CD8-positive, alpha-beta memory T cell (primary cell): ENCODE results near the gene GPER1. TPM values are rescaled to one million over a fixed set of nuclear protein-coding genes. Genes with fewer than 3 reads are reported as not detected.

Experiments
- CTCF ChIA-PET: fragments of 350-600 bp; sonication (Branson Sonifier 250); formaldehyde crosslinking; loops from one replicate; lab custom pipeline; 2021; ENCODE audit warnings: antibody characterized with exemption; lab: Charles Lee
- POLR2A ChIA-PET: fragments of 350-600 bp; sonication (Branson Sonifier 250); formaldehyde crosslinking; loops from one replicate; lab custom pipeline; 2021; ENCODE audit warnings: antibody characterized with exemption; lab: Charles Lee
- DNase-seq, 5 donors: peaks; one replicate each; pipeline versions ENCODE4 v3.0.0 to v3.0.0-alpha.2; 2020 to 2022; ENCODE audit warnings: mixed read lengths in 1 of 5
- H3K27ac ChIP-seq: one replicate; pipeline ENCODE4 v1.7.0; 2013; ENCODE audit warnings: low read depth, mild to moderate bottlenecking, low read length, moderate library complexity
- H3K27me3 ChIP-seq: 2 replicates; pipeline ENCODE4 v1.7.0; 2013; ENCODE audit warnings: low read length, mild to moderate bottlenecking; ENCODE audit not compliant: insufficient read depth, poor library complexity, severe bottlenecking
- H3K36me3 ChIP-seq: 2 replicates; pipeline ENCODE4 v1.7.0; 2013; ENCODE audit warnings: mild to moderate bottlenecking, low read length, moderate library complexity; ENCODE audit not compliant: insufficient read depth
- H3K4me1 ChIP-seq: 2 replicates; pipeline ENCODE4 v1.7.0; 2013; ENCODE audit warnings: mild to moderate bottlenecking, low read length, moderate library complexity; ENCODE audit not compliant: insufficient read depth
- H3K4me3 ChIP-seq: 2 replicates; pipeline ENCODE4 v1.7.0; 2013; ENCODE audit warnings: mild to moderate bottlenecking, low read length
- H3K9me3 ChIP-seq: 2 replicates; pipeline ENCODE4 v1.7.0; 2013; ENCODE audit warnings: mild to moderate bottlenecking, low read length
- H3K27ac Mint-ChIP-seq, 8 donors: one replicate each; pipeline ENCODE4 v1.8.0; 2020 to 2021; ENCODE audit warnings: mixed read lengths in 8 of 8, mild to moderate bottlenecking in 6 of 8, inconsistent platforms in 3 of 8, moderate library complexity in 3 of 8
- H3K27me3 Mint-ChIP-seq, 2 donors: one replicate each; pipeline ENCODE4 v1.8.0; 2020 to 2021; ENCODE audit warnings: mixed read lengths in 2 of 2, mild to moderate bottlenecking in 1 of 2, moderate library complexity in 1 of 2
- H3K36me3 Mint-ChIP-seq, 3 donors: one replicate each; pipeline ENCODE4 v1.8.0; 2020 to 2021; ENCODE audit warnings: mixed read lengths in 3 of 3, inconsistent platforms in 1 of 3, mild to moderate bottlenecking in 1 of 3
- H3K4me1 Mint-ChIP-seq, 3 donors: one replicate each; pipeline ENCODE4 v1.8.0; 2020 to 2021; ENCODE audit warnings: mixed read lengths in 3 of 3, inconsistent platforms in 1 of 3, mild to moderate bottlenecking in 1 of 3
- H3K4me3 Mint-ChIP-seq, 7 donors: one replicate each; pipeline ENCODE4 v1.8.0; 2020 to 2021; ENCODE audit warnings: mixed read lengths in 7 of 7, mild to moderate bottlenecking in 6 of 7, moderate library complexity in 4 of 7, inconsistent platforms in 2 of 7
- H3K9me3 Mint-ChIP-seq, 5 donors: one replicate each; pipeline ENCODE4 v1.8.0; 2020 to 2022; ENCODE audit warnings: mixed read lengths in 5 of 5, mild to moderate bottlenecking in 3 of 5, moderate library complexity in 2 of 5, inconsistent platforms in 1 of 5
- polyA plus RNA-seq: library from polyadenylated mRNA; unstranded; fragments of 300-500 nt; fragmentation: Illumina TruSeq; gene quantifications from one replicate; pipeline ENCODE4 v1.2.3, GENCODE V29; 2021
- total RNA-seq, 2 experiments: library from RNA; stranded (reverse); gene quantifications; one replicate each; pipeline ENCODE4 v1.2.3, GENCODE V29; 2021

The GPER1 gene
- total and polyA plus RNA-seq, 3 experiments from 2014 or later: 0.17 TPM; not detected in 2

DNA sequence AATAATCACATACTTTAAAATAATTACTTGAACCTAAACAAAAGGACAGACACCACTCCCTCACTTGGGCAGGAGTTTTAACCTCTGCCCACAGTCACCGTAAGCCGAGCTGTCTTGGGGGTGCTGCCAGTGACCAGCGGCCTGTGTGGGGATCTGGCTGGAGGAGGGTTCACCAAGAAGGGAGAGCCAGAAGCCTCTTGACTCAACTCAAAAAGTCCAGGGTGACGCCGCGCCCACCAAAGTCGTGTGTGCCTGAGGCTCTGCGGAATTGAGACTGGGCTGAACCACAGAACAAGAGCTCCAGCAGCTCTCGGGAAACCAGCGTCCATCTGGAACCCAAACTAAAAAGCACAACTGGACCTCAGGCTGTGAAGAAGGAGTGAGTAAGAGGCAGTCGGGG lies 36.3 kb downstream of the GPER1 start:
- Histone ChIP-seq H3K27ac (no peak overlapping the region), H3K4me3 (no peak overlapping the region), H3K27me3 (no peaks in the 10 kb centered on the region), H3K4me1 (no peaks in the 10 kb centered on the region), H3K9me3 (no peaks in the 10 kb centered on the region), H3K36me3 (no peaks in the 10 kb centered on the region)
- H3K27me3 Mint-ChIP-seq: no peaks in the 10 kb centered on the region
- H3K9me3 Mint-ChIP-seq: no peaks in the 10 kb centered on the region
- POLR2A ChIA-PET: no interaction called here
- H3K27ac Mint-ChIP-seq: no peak overlapping the region
- no peak overlapping the region for H3K4me3 Mint-ChIP-seq
- CTCF ChIA-PET: no interaction called here
- peaks cover 1 to 3% (median 3%) of the 10 kb centered on the region in 3 donors for H3K4me1 Mint-ChIP-seq
- peaks cover 0 to 22% (median 0%) of the 10 kb centered on the region in 3 donors for H3K36me3 Mint-ChIP-seq
- DNase-seq: no peak

- ChIA-PET POLR2A (no interaction called here), CTCF (no interaction called here)
- no peaks in the 10 kb centered on the region for H3K9me3 Mint-ChIP-seq
- no peak overlapping the region for H3K4me3 Mint-ChIP-seq
- H3K36me3 ChIP-seq: no peaks in the 10 kb centered on the region
- no peak overlapping the region for H3K27ac Mint-ChIP-seq
- peak in 1 of 5 donors; percentile 30 for DNase-seq
- no peaks in the 10 kb centered on the region for H3K4me1 Mint-ChIP-seq
- H3K27me3 ChIP-seq: no peaks in the 10 kb centered on the region
- H3K36me3 Mint-ChIP-seq: peaks cover 0 to 28% (median 1%) of the 10 kb centered on the region in 3 donors
- no peaks in the 10 kb centered on the region for H3K4me1 ChIP-seq
- no peak overlapping the region for H3K27ac ChIP-seq
- no peaks in the 10 kb centered on the region for H3K9me3 ChIP-seq
- no peaks in the 10 kb centered on the region for H3K27me3 Mint-ChIP-seq
- H3K4me3 ChIP-seq: no peak overlapping the region
Measured at GRCh38 chr7:1124816-1125602, 37.1 kb downstream of the GPER1 start.

- Mint-ChIP-seq H3K36me3 (peaks cover 0 to 28% (median 1%) of the 10 kb centered on the region in 3 donors), H3K4me3 (no peak overlapping the region), H3K4me1 (no peaks in the 10 kb centered on the region), H3K27me3 (no peaks in the 10 kb centered on the region), H3K27ac (no peak overlapping the region), H3K9me3 (no peaks in the 10 kb centered on the region)
- Histone ChIP-seq H3K4me1 (no peaks in the 10 kb centered on the region), H3K9me3 (no peaks in the 10 kb centered on the region), H3K4me3 (no peak overlapping the region), H3K27me3 (no peaks in the 10 kb centered on the region), H3K27ac (no peak overlapping the region), H3K36me3 (no peaks in the 10 kb centered on the region)
- ChIA-PET POLR2A (interaction anchor here (0.6 kb wide), 1 partner anchor 111 kb away, joined by 8 read pairs; no protein-coding TSS in a partner anchor), CTCF (interaction anchor here (0.7 kb wide), 1 partner anchor 50 kb away, joined by 3 read pairs; no protein-coding TSS in a partner anchor)
- DNase-seq: peak in 1 of 5 donors; percentile 36
Measured at GRCh38 chr7:1125603-1125969, 37.7 kb downstream of the GPER1 start.

GRCh38 chr7:1127001-1127400 lies 39.1 kb downstream of the GPER1 start:
- no peaks in the 10 kb centered on the region for H3K4me1 Mint-ChIP-seq
- Histone ChIP-seq H3K36me3 (no peaks in the 10 kb centered on the region), H3K9me3 (no peaks in the 10 kb centered on the region), H3K4me1 (no peaks in the 10 kb centered on the region), H3K27ac (no peak overlapping the region), H3K4me3 (no peak overlapping the region), H3K27me3 (no peaks in the 10 kb centered on the region)
- POLR2A ChIA-PET: no interaction called here
- no peaks in the 10 kb centered on the region for H3K27me3 Mint-ChIP-seq
- peaks cover 0 to 28% (median 4%) of the 10 kb centered on the region in 3 donors for H3K36me3 Mint-ChIP-seq
- peak in 1 of 5 donors; percentile 28 for DNase-seq
- peak overlapping the region in 1 of 8 donors; percentile 64 for H3K27ac Mint-ChIP-seq
- CTCF ChIA-PET: no interaction called here
- no peak overlapping the region for H3K4me3 Mint-ChIP-seq
- H3K9me3 Mint-ChIP-seq: no peaks in the 10 kb centered on the region

DNA sequence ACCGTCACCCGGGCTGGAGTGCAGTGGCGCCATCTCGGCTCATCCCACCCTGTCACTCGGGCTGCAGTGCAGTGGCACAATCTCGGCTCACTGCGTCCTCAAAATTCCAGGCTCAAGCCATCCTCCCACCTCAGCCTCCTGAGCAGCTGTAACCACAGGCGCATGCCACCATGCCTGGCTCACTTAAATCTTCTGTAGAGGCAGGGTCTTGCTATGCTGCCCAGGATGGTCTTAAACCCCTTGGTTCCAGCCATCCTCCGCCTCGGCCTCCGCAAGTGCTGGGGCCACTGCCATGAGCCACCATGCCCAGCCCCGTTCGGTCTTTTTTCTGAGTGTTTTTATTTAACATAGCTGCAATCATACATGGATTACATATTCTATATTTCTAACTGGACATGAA lies 41.5 kb downstream of the GPER1 start:
- H3K36me3 Mint-ChIP-seq: peaks cover 0 to 27% (median 4%) of the 10 kb centered on the region in 3 donors
- H3K9me3 Mint-ChIP-seq: no peaks in the 10 kb centered on the region
- POLR2A ChIA-PET: no interaction called here
- H3K36me3 ChIP-seq: no peaks in the 10 kb centered on the region
- DNase-seq: no peak
- H3K4me1 ChIP-seq: no peaks in the 10 kb centered on the region
- no peak overlapping the region for H3K4me3 Mint-ChIP-seq
- no peak overlapping the region for H3K27ac ChIP-seq
- CTCF ChIA-PET: no interaction called here
- H3K27ac Mint-ChIP-seq: no peak overlapping the region
- H3K27me3 Mint-ChIP-seq: no peaks in the 10 kb centered on the region
- H3K9me3 ChIP-seq: no peaks in the 10 kb centered on the region
- H3K4me1 Mint-ChIP-seq: no peaks in the 10 kb centered on the region
- H3K4me3 ChIP-seq: no peak overlapping the region
- H3K27me3 ChIP-seq: no peaks in the 10 kb centered on the region

GRCh38 chr7:1130021-1130990 lies 42.4 kb downstream of the GPER1 start:
- H3K4me3 ChIP-seq: no peak overlapping the region
- Mint-ChIP-seq H3K27ac (no peak overlapping the region), H3K4me3 (no peak overlapping the region), H3K36me3 (peaks cover 0 to 22% (median 7%) of the 10 kb centered on the region in 3 donors), H3K4me1 (peaks cover 0 to 4% (median 4%) of the 10 kb centered on the region in 3 donors), H3K9me3 (no peaks in the 10 kb centered on the region), H3K27me3 (no peaks in the 10 kb centered on the region)
- no peaks in the 10 kb centered on the region for H3K9me3 ChIP-seq
- POLR2A ChIA-PET: no interaction called here
- H3K27me3 ChIP-seq: no peaks in the 10 kb centered on the region
- no peaks in the 10 kb centered on the region for H3K4me1 ChIP-seq
- CTCF ChIA-PET: no interaction called here
- DNase-seq: peak in 1 of 5 donors; percentile 14
- no peaks in the 10 kb centered on the region for H3K36me3 ChIP-seq
- H3K27ac ChIP-seq: no peak overlapping the region

DNA sequence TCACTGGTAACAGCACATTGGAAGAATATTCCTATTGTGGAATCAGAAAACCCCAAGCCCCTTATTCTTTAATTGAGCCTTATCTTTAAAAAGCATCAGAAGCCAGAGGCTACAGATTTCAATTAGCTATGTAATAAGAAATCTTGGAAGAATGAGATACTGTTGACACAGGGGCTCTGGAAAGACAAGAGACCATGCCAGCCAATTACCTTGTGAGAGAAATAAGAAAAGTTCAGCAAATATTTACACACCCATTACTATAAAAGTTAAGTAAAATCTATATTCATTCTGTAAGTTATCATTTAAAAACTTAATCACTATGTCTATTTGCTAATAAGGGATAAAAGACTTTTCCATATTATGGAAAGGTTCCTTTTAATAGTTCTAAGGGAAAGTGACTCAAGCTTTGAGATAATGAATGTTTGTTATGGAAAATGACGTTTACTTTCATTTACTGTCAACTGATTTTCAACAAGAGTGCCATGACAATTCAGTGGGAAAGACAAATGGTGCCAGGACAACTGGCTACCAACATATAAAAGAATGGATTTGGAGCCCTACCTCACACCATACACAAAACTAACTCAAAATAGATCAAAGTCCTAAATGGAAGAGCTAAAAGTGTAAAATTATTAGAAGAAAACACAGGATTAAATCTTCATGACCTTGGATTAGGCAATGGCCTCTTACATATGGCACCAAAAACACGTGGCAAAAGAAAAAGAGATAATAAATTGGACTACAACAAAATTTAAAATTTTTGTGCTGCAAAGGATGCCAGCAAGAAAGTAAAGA lies 43.8 kb downstream of the GPER1 start:
- H3K27me3 Mint-ChIP-seq: no peaks in the 10 kb centered on the region
- H3K4me3 Mint-ChIP-seq: no peak overlapping the region
- ChIA-PET POLR2A (no interaction called here), CTCF (no interaction called here)
- no peaks in the 10 kb centered on the region for H3K9me3 ChIP-seq
- peaks cover under 1% of the 10 kb centered on the region for H3K4me1 ChIP-seq
- H3K9me3 Mint-ChIP-seq: no peaks in the 10 kb centered on the region
- H3K36me3 ChIP-seq: no peaks in the 10 kb centered on the region
- peaks cover 0 to 14% (median 7%) of the 10 kb centered on the region in 3 donors for H3K36me3 Mint-ChIP-seq
- peaks cover 2 to 7% (median 5%) of the 10 kb centered on the region in 3 donors for H3K4me1 Mint-ChIP-seq
- no peak overlapping the region for H3K27ac Mint-ChIP-seq
- no peak overlapping the region for H3K27ac ChIP-seq
- H3K27me3 ChIP-seq: no peaks in the 10 kb centered on the region
- no peak for DNase-seq
- no peak overlapping the region for H3K4me3 ChIP-seq
